Mesenteric fat pad (tissue), 1 donor: ENCODE results near the gene OLFML1. TPM values are rescaled to one million over a fixed set of nuclear protein-coding genes. Genes with fewer than 3 reads are reported as not detected.
"Not testable (repeated sequence)": the region's sequence is repeated elsewhere in the genome, so short reads cannot be mapped to it uniquely, and the experiment has no call there.

Experiments
- DNase-seq: peaks from one replicate; pipeline ENCODE4 v3.0.0-alpha.2; 2020; ENCODE audit warnings: low spot score
- total RNA-seq: library from RNA; stranded (reverse); fragmentation: NEBNext Ultra II Directional; extraction: Animal tissue kit (Norgen Biotek cat#: 25700); gene quantifications from one replicate; pipeline ENCODE4 v1.2.1, GENCODE V29; 2021
- donor health status: DM: yes; HTN: yes; CAD: no.

OLFML1 gene
- total RNA-seq, 1 donor from 2014 or later, result 6.7 TPM

GRCh38 chr11:7511401-7511800 is 26.1 kb downstream of the OLFML1 start:
- no peak for DNase-seq

GRCh38 chr11:7512525-7513233 is 27.4 kb downstream of the OLFML1 start:
- no peak for DNase-seq

- DNase-seq, result peak; percentile 94
Observed at GRCh38 chr11:7513234-7514098, 28.2 kb downstream of the OLFML1 start, which contains the start of gene PPFIBP2. Gene PPFIBP2 (plus strand): TSS chr11:7513999. CDS start chr11:7549476, 35,477 bp downstream.

DNA sequence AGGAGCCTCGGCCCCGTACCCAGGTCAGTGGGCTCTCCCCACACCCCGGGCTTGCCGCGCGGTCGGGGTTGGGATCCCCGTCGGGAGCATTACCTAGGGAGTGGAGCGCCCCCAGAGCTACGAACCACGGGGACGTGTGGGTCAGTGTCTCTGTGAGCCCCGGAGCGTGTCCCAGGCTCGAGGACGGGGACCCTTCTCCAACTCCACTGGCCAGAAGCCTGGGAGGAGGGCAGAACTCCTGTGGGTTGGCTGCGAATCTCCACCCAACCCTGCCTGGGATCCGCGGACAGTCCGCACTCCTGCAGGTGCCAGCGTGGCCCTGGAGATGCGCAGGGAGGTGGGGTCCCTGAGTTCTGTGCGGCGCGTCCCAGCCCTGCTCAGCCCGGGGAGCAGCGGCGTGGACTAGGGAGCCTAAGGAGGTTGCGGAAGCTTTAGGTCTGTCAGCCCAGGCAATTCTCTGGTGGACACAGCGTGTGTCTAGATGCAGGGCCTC is 28.8 kb downstream of the OLFML1 start:
- DNase-seq, result no peak

DNA sequence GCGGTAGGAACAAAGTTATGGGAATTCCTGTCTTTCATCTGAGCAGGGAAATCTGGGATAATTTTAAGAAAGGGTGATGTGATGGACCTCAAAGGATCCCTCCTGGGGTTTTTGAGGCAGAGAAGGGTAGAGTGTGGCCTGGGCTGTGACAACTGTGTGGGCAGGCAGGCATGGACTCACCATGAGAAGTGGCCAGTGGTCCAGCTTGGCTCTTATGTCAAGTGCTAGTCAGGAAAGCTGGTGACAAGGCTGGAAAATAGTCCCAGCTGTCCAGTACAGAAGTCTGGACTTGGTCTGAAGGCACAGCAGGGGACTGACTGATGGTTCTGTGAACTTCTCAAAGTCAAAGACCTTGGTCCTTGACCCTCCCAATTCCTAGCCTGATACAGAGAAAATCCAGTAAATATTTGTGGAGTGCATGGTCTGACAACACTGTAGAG is 30.2 kb downstream of the OLFML1 start:
- no peak for DNase-seq

DNA sequence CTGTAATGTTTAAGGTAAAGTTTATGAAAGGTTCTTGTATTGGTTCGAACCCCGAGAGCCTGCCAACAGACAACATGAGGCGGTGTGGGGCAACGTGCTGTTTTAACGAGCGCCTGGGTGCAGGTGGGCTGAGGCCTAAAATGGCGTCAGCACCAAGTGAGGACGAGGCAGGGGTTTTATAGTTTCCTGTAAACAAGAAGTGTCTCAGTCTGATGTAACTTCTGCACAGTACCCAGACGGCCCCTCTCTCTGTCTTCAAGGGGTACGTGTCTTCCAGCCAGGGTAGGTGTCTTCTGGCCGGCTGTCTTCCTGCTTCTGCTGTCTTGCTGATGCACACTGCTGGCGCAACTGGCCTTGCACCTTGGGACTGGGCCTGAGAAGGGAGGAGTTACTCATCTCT is 31.2 kb downstream of the OLFML1 start:
- no peak for DNase-seq

DNA sequence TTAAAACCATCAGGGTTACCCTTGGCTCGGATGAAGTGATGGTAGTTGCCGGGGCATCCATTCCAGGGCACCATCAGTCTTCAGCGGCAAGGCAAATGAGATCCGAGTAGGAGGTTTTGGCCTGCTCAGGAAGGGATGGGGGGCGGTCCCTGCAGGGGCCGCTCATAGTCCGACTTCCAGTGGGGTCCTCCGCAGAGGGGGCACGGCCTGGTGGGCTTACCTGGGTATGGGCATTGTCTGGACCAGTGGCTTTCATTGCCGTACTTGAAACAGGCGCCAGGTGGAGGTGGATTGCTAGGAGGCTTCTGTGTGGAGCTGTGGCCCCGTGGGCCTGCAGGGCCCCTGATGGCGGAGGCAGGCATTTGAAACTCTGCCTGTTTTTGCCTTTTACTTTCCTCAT is 32.4 kb downstream of the OLFML1 start:
- not testable (repeated sequence) for DNase-seq

- no peak for DNase-seq
Observed at GRCh38 chr11:7518811-7519562, 33.7 kb downstream of the OLFML1 start.

DNA sequence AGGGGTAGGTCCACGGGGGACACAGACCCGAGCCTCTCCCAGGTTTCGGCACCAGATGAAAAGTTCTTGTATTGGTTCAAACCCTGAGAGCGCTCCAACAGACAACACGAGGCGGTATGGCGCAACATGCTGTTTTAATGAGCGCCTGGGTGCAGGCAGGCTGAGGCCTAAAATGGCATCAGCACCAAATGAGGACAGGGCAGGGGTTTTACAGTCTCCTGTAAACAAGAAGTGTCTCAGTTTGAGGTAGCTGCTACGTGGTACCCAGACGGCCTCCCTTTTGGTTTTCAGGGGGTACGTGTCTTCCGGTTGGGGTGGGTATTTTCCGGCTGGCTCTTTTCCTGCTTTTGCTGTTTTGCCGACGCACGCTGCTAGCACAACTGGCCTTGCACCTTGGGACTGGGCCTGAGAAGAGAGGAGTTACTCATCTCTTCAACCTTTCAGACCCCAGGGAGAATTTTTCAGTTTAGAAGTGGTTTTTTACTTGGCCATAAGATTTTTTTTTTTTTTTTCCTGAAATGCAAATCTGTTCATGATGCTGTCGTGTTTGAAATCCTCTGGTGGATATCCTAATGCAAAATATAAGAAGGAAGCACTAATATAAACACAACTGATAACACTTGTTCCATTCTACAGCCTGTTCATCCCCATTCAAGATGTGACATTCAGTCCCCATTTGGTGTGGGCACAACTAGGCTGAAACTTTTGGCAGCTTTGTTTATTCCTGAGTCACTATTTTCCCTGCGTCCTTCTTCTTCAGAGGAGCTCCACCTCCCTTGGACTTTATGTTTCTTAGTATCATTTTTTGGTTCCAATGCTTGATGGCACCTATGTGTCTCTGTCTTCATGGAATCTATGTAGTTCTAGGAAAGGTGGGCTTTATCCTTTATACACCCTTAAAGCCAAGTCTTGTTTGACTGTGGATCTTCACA is 35.0 kb downstream of the OLFML1 start:
- DNase-seq, result no peak

DNA sequence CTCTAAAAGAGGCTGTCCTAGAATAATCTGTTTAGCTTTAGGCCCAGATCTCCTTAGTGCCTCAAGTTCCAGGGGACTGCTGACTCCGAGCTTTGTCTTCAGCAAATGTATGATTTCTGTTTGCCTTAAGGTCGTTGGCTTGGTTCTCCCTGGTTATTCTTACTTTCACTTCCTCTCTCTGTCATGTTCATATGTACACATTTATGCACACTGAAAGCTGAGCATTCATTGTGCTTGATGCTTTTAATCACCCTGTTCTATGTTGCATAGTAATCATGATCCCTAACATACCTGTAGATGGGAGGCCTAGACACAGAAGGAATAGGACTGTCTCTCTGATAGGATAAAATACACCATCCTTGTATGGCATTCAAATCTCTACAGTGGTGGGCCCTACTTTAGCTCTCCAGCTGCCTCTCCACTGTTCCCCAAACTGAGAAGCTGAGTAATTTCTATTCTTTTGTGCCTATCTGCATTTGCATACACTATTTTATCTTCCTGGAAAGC is 35.7 kb downstream of the OLFML1 start:
- DNase-seq, result no peak

- no peak for DNase-seq
Observed at GRCh38 chr11:7522121-7522520, 36.8 kb downstream of the OLFML1 start.

DNA sequence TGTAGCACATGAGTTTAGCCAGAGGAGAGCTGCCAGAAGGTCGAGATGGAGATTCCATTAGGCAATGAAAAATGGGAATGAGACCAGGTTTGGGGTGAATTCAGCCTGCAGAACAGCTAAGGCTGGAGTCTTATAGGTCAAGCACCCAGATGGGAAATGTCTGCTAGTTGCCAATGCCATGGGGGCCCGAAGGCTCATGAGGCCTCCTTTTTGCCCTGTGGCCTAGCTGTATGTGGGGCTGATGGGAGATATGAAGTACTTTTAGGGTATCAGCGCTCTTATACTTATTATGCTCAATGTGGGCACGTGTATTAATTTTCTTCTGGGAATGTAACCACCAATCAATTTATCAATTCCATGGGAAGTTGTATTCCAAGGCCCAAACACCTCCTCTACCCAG is 37.2 kb downstream of the OLFML1 start:
- DNase-seq, result no peak

GRCh38 chr11:7523416-7524210 is 38.3 kb downstream of the OLFML1 start:
- DNase-seq, result peak; percentile 51

DNA sequence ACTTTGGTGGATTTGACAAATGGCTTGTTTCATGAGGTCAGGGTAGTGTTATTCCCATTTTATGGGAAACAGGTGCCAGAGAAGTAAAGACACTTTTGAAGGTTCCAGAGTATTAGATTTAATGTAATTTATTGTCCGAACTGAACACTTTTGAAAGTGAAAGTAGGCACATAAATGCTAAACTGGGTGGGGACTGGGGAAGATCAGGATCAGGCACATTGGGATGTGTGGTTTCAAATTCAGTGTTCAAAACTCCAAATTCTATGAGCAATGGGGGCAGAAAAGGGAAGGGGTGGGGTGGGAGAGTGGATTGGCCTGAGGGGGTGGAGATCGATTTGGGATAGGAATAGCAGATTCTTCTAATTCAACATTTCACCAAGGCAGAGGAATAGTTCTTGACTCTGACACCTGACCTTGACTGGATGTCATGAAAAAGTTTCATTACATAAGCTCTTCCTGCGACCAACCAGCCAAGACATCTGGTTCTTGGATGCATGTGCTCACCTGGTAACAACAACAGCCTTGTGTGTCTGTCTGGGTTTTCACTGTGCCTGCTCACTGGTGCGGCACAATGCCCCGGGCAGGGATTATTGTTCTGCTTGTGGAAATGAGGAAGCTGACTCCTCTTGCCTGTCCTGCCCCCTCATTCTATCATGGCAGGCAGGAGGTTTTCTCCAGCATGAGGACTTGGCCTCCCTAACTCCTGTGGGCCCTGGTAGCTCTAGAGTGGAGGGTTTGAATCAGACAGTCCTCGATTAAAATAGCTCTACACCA is 39.3 kb downstream of the OLFML1 start:
- peak; percentile 80 for DNase-seq

- peak; percentile 43 for DNase-seq
Observed at GRCh38 chr11:7525424-7525823, 40.1 kb downstream of the OLFML1 start.

DNA sequence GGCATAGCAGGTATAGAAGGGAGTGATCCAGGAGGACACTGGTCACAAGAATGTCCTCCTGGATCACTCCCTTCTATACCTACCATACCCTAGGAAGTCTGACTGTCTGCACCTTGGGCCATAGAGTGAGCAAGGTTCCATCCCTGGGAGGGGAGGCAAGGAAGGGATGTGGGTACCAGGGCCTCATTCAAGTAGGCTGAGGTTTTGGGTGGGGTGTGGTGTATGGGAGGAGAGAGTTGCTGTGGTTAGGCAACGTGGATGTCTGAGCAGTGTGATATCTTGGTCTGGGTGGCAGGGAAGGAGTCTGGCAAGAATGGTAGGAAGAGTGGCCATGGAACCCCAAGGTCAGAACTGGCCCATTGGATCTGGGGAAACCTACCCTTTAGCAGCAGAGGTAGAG is 41.7 kb downstream of the OLFML1 start:
- no peak for DNase-seq

DNA sequence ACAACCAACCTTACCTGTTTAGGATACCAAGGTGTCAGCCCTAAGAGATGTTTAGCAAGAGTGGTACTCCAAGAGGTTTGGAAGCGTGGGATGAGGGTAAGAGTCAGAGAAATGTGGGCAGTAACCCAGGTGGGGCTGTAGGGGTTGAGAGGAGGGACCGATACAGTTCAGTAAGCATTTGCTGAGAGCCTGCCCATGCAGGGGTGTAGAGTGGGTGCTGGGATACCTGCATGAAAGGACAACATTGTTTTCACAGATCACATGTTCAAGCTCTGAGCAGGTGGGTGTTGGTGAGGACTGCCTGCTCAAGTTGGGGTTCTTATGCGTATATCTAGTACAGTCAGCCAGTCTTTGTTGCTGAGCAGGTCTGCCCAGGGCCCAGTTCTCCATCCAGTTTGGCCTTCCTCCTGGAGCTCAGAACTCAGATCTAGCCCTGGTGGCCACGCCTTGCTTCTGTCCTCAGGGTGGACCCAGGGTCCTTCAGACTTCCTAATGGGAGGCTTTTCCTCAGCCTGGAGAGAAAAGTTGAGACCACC is 43.3 kb downstream of the OLFML1 start:
- DNase-seq, result no peak

GRCh38 chr11:7530013-7530640 is 44.8 kb downstream of the OLFML1 start:
- no peak for DNase-seq
